HepG2 (cell line): ENCODE results near the gene TMC8. TPM values are rescaled to one million over a fixed set of nuclear protein-coding genes. Genes with fewer than 3 reads are reported as not detected.
A peak's percentile ranks its signal among the peaks of the same experiment; 100 is the strongest.
"Not testable (repeated sequence)": the region's sequence is repeated elsewhere in the genome, so short reads cannot be mapped to it uniquely, and the experiment has no call there.

Source experiments
- ATAC-seq: fragments of 200-7000 bp; cut with Tn5 transposase; 3 replicates; pipeline ENCODE4 v1.9.1; 2020; ENCODE audit warnings: mild to moderate bottlenecking, moderate library complexity
- BruUV-seq: library from RNA; stranded (reverse); fragments of 400-500 nt; replicated peaks from 2 replicates; lab custom pipeline; 2021; lab: Mats Ljungman, UMichigan
- CTCF ChIA-PET: fragments of 300-600 bp; formaldehyde crosslinking; extraction: SDS; loops from one replicate; lab custom pipeline; 2021; ENCODE audit warnings: low total read pairs, inconsistent platforms, low intra/inter-chr PET ratio; lab: Yijun Ruan, JAX
- POLR2A ChIA-PET: fragments of 350-600 bp; sonication (Branson Sonifier 250); formaldehyde crosslinking; loops from one replicate; lab custom pipeline; 2020; ENCODE audit warnings: antibody characterized with exemption, inconsistent platforms; lab: Yijun Ruan, JAX
- DNase-seq: peaks from one replicate; pipeline ENCODE4 v3.0.0-alpha.2; 2015; ENCODE audit warnings: low spot score
- FAIRE-seq: peaks from 3 replicates; lab custom pipeline; 2011; peaks lifted over from hg19 to GRCh38; lab: Jason Lieb, UNC
- H2AFZ ChIP-seq: one replicate; pipeline ENCODE4 v1.6.1; 2011; ENCODE audit warnings: low read length, inconsistent platforms
- H3K27ac ChIP-seq: fragments of 300-600 bp; 3 replicates; pipeline ENCODE4 v1.8.0; 2011; ENCODE audit warnings: mixed run types, mild to moderate bottlenecking, mixed read lengths, low read length, inconsistent platforms; ENCODE audit not compliant: insufficient read depth; ENCODE audit errors: extremely low read length
- H3K27me3 ChIP-seq, 2 experiments: fragments of 200-600 bp in 1 of 2; 2 replicates in 1 of 2; 3 replicates in 1 of 2; pipeline versions ENCODE4 v1.6.0 to v1.8.0; 2011; ENCODE audit warnings: low read length in 2 of 2, mild to moderate bottlenecking in 2 of 2, moderate library complexity in 2 of 2, inconsistent platforms in 1 of 2; ENCODE audit not compliant: insufficient read depth in 2 of 2, control insufficient read depth in 1 of 2
- H3K36me3 ChIP-seq, 2 experiments: fragments of 200-600 bp in 1 of 2; replicated peaks in 1 of 2; 2 replicates in 1 of 2; 3 replicates in 1 of 2; pipeline versions ENCODE4 v1.5.1 to v1.8.0; 2011; ENCODE audit warnings: low read length in 2 of 2, inconsistent platforms in 1 of 2; ENCODE audit not compliant: insufficient read depth in 2 of 2, control insufficient read depth in 1 of 2
- H3K4me1 ChIP-seq: 2 replicates; pipeline ENCODE4 v1.5.1; 2012; ENCODE audit warnings: low read length, inconsistent platforms; ENCODE audit not compliant: insufficient read depth
- H3K4me2 ChIP-seq: 2 replicates; pipeline ENCODE4 v1.6.0; 2011; ENCODE audit warnings: low read depth, low read length, inconsistent platforms
- H3K4me3 ChIP-seq, 3 experiments: fragments of 200-600 bp in 1 of 3; sonication (generic), shearing (Covaris generic) in 1 of 3; replicated peaks in 1 of 3; 2 replicates each; pipeline ENCODE4 v1.5.1; 2011 to 2016; ENCODE audit warnings: low read length in 3 of 3, inconsistent platforms in 2 of 3, low read depth in 2 of 3, mild to moderate bottlenecking in 2 of 3, control low read depth in 1 of 3, mixed read lengths in 1 of 3; ENCODE audit not compliant: insufficient read depth in 1 of 3
- H3K79me2 ChIP-seq: one replicate; pipeline ENCODE4 v1.6.1; 2011; ENCODE audit warnings: low read length, inconsistent platforms; ENCODE audit not compliant: insufficient read depth
- H3K9ac ChIP-seq: 2 replicates; pipeline ENCODE4 v1.6.0; 2011; ENCODE audit warnings: mild to moderate bottlenecking, low read depth, low read length, inconsistent platforms; ENCODE audit not compliant: insufficient read depth
- H3K9me3 ChIP-seq: 2 replicates; pipeline ENCODE4 v1.5.1; 2012; ENCODE audit warnings: mild to moderate bottlenecking, low read length
- H4K20me1 ChIP-seq: 2 replicates; pipeline ENCODE4 v1.6.0; 2011; ENCODE audit warnings: inconsistent platforms, mild to moderate bottlenecking, low read length, moderate library complexity; ENCODE audit not compliant: insufficient read depth
- AGO1 ChIP-seq: fragments of 200-400 bp; formaldehyde crosslinking; IDR thresholded peaks from 2 replicates; pipeline ENCODE4 v1.6.1; 2017; ENCODE audit warnings: mild to moderate bottlenecking, low read depth, low read length, moderate library complexity; ENCODE audit not compliant: poor library complexity, severe bottlenecking
- AGO2 ChIP-seq: fragments of 200-400 bp; formaldehyde crosslinking; optimal IDR thresholded peaks from 2 replicates; pipeline ENCODE3; 2017; ENCODE audit warnings: mild to moderate bottlenecking, low read depth, low read length, moderate library complexity
- AKAP8 ChIP-seq: sonication (generic); formaldehyde crosslinking; IDR thresholded peaks from 2 replicates; pipeline ENCODE4 v1.5.1; 2020; ENCODE audit warnings: mild to moderate bottlenecking, missing genetic modification reagents
- POLR2AphosphoS5 ChIP-seq: IDR thresholded peaks from 2 replicates; pipeline ENCODE4 v1.6.1; 2012; ENCODE audit warnings: low read depth, low read length
- POLR2G ChIP-seq: fragments of 200-400 bp; formaldehyde crosslinking; IDR thresholded peaks from 2 replicates; pipeline ENCODE4 v1.6.1; 2018; ENCODE audit warnings: mild to moderate bottlenecking, low read depth, low read length, moderate library complexity
- ZNF580 ChIP-seq: IDR thresholded peaks from 2 replicates; pipeline ENCODE4 v1.6.1; 2016; ENCODE audit warnings: low read depth, borderline replicate concordance
- ZNF687 ChIP-seq: sonication (generic); formaldehyde crosslinking; IDR thresholded peaks from 2 replicates; pipeline ENCODE4 v1.5.1; 2020; ENCODE audit warnings: mild to moderate bottlenecking, missing genetic modification reagents, moderate library complexity
- WGBS: methylation state at CpG from one replicate; pipeline ENCODE4 v1.1.6; 2017; ENCODE audit warnings: low lambda C conversion rate; 5-methylcytosine and 5-hydroxymethylcytosine counted together
- in situ Hi-C: cut with HindIII; loops from 2 replicates; pipeline ENCODE4 v1.10.0; 2017; ENCODE audit warnings: low pct_unique_long_range_greater_than_20kb; ENCODE audit not compliant: extremely low pct_ligation_motif_present
- intact Hi-C: fragments of 100-400 bp; cut with micrococcal nuclease; formaldehyde crosslinking; loops from one replicate; pipeline ENCODE4 v1.10.0; 2022; ENCODE audit not compliant: unreplicated experiment
- polyA plus RNA-seq, 8 experiments: library from polyadenylated mRNA; depleted of rRNA in 3 of 8; stranded (reverse) in 7 of 8; unstranded in 1 of 8; fragments of >200 nt; fragmentation: Illumina TruSeq in 4 of 8; extraction: Trizol in 4 of 8; gene quantifications; 2 replicates each; pipeline versions ENCODE4 v1.2.1 to v1.2.3, GENCODE V29; 2011 to 2016; ENCODE audit warnings: low read depth in 4 of 8, missing spikeins in 1 of 8, mixed read lengths in 1 of 8; ENCODE audit not compliant: insufficient read depth in 1 of 8
- total RNA-seq, 5 experiments: library from RNA; depleted of rRNA; stranded (reverse); fragments of >200 nt; fragmentation: Illumina TruSeq; extraction: Trizol; gene quantifications; 2 replicates each; pipeline ENCODE4 v1.2.3, GENCODE V29; 2016; ENCODE audit warnings: low read depth in 1 of 5

TMC8 gene
- total and polyA plus RNA-seq, 2 of the 13 experiments (the other 11 are each of a cell fraction or from before 2014, with no cell fraction given): 0.53 to 7.8 TPM

GRCh38 chr17:78170692-78171590 lies 40.4 kb downstream of the TMC8 start:
- DNase-seq (no peak), FAIRE-seq (no peak), ATAC-seq (no peak)
- peaks cover 8 to 29% of the 10 kb centered on the region in 2 experiments for H3K36me3 ChIP-seq
- no peak overlapping the region for H3K9ac ChIP-seq
- H4K20me1 ChIP-seq: peaks cover 5% of the 10 kb centered on the region; the same call in 1 of the 2 replicates
- in situ Hi-C loops (no loop called here), intact Hi-C loops (no loop called here)
- TF ChIP-seq AGO2 (peak; percentile 14), ZNF580 (no peak), AKAP8 (CRISPR knock-in tag) (0 out of 2 replicates have a peak, but pooled peaks have one; percentile 51), POLR2G (0 out of 2 replicates have a peak, but pooled peaks have one; percentile 36)
- BruUV-seq: TSS peak; percentile 36
- H3K27me3 ChIP-seq: no peaks in the 10 kb centered on the region
- no peak overlapping the region for H3K27ac ChIP-seq
- 96% methylated on average over 30 of the region's 31 CpGs for WGBS
- H3K4me2 ChIP-seq: no peak overlapping the region
- H2AFZ ChIP-seq: no peak overlapping the region
- POLR2A ChIA-PET: interaction anchor here (1.7 kb wide), 1 partner anchor 16 kb away, joined by 6 read pairs; the partner anchor contains the start of genes AFMID and TK1
- no peaks in the 10 kb centered on the region for H3K9me3 ChIP-seq
- peaks cover 60% of the 10 kb centered on the region for H3K4me1 ChIP-seq
- CTCF ChIA-PET: no interaction called here
- H3K4me3 ChIP-seq: no peak overlapping the region
- peaks cover 8% of the 10 kb centered on the region for H3K79me2 ChIP-seq

GRCh38 chr17:78171591-78172248 lies 41.1 kb downstream of the TMC8 start:
- in situ Hi-C loops, H3K4me2 ChIP-seq, H2AFZ ChIP-seq, H3K9me3 ChIP-seq, H3K9ac ChIP-seq, H3K4me3 ChIP-seq, BruUV-seq, FAIRE-seq, CTCF ChIA-PET, H3K27ac ChIP-seq, DNase-seq, H3K79me2 ChIP-seq, intact Hi-C loops, ATAC-seq, H3K27me3 ChIP-seq, H4K20me1 ChIP-seq: not testable (repeated sequence)
- Histone ChIP-seq H3K4me1 (peaks cover 52% of the 10 kb centered on the region), H3K36me3 (peaks cover 10 to 37% of the 10 kb centered on the region in 2 experiments)
- 98% methylated on average over 14 of the region's 19 CpGs for WGBS
- POLR2A ChIA-PET: interaction anchor here (1.7 kb wide), 1 partner anchor 16 kb away, joined by 6 read pairs; the partner anchor contains the start of genes AFMID and TK1
- TF ChIP-seq POLR2AphosphoS5 (peak; percentile 15; the same call in 1 of the 2 replicates), ZNF687 (CRISPR knock-in tag) (peak; percentile 18; the same call in 1 of the 2 replicates), AGO1 (peak; percentile 5)
